Fibroblast of lung (primary cell): ENCODE results near the gene GNL2. TPM values are rescaled to one million over a fixed set of nuclear protein-coding genes. Genes with fewer than 3 reads are reported as not detected.

Experiments used
- DNase-seq, 2 donors: peaks; one replicate each; pipeline versions ENCODE4 v3.0.0 to v3.0.0-alpha.2; 2010; ENCODE audit warnings: low read depth in 2 of 2
- H2AFZ ChIP-seq: 2 replicates; pipeline ENCODE4 v1.5.1; 2012; ENCODE audit warnings: low read length, control low read depth, inconsistent platforms
- H3K27ac ChIP-seq: 2 replicates; pipeline ENCODE4 v1.5.1; 2011; ENCODE audit warnings: low read length, control low read depth; ENCODE audit not compliant: insufficient read depth
- H3K27me3 ChIP-seq: 2 replicates; pipeline ENCODE4 v1.5.1; 2011; ENCODE audit warnings: mild to moderate bottlenecking, low read length; ENCODE audit not compliant: control insufficient read depth, insufficient read depth
- H3K36me3 ChIP-seq: 2 replicates; pipeline ENCODE4 v1.5.1; 2011; ENCODE audit warnings: low read length; ENCODE audit not compliant: control insufficient read depth, insufficient read depth
- H3K4me1 ChIP-seq: 2 replicates; pipeline ENCODE4 v1.5.1; 2011; ENCODE audit warnings: low read length; ENCODE audit not compliant: control insufficient read depth, insufficient read depth; ENCODE audit errors: extremely low read depth
- H3K4me2 ChIP-seq: 2 replicates; pipeline ENCODE4 v1.5.1; 2011; ENCODE audit warnings: low read length, control low read depth; ENCODE audit not compliant: insufficient read depth; ENCODE audit errors: extremely low read depth
- H3K4me3 ChIP-seq, 4 experiments: fragments of 200-600 bp in 1 of 4; sonication (generic) in 1 of 4; replicated peaks in 1 of 4; 2 replicates each; pipeline ENCODE4 v1.5.1; 2011 to 2016; ENCODE audit warnings: low read length in 4 of 4, low read depth in 3 of 4, mild to moderate bottlenecking in 3 of 4, control low read depth in 2 of 4, inconsistent platforms in 1 of 4, mixed read lengths in 1 of 4; ENCODE audit not compliant: insufficient read depth in 1 of 4; ENCODE audit errors: control extremely low read depth in 1 of 4
- H3K79me2 ChIP-seq: 2 replicates; pipeline ENCODE4 v1.5.1; 2012; ENCODE audit warnings: mild to moderate bottlenecking, low read length, inconsistent platforms; ENCODE audit not compliant: control insufficient read depth, insufficient read depth
- H3K9ac ChIP-seq: 2 replicates; pipeline ENCODE4 v1.5.1; 2011; ENCODE audit warnings: mild to moderate bottlenecking, low read length, control low read depth; ENCODE audit not compliant: insufficient read depth
- H3K9me3 ChIP-seq: 2 replicates; pipeline ENCODE4 v1.5.1; 2012; ENCODE audit warnings: low read depth, low read length; ENCODE audit not compliant: control insufficient read depth, insufficient read depth
- H4K20me1 ChIP-seq: 2 replicates; pipeline ENCODE4 v1.5.1; 2011; ENCODE audit warnings: low read length; ENCODE audit not compliant: control insufficient read depth, insufficient read depth; ENCODE audit errors: extremely low read depth
- CTCF ChIP-seq, 2 donors: IDR thresholded peaks in 1 of 2; conservative IDR thresholded peaks in 1 of 2; 1 replicate in 1 of 2; 2 replicates in 1 of 2; pipeline ENCODE4 v1.5.1; 2011 to 2012; ENCODE audit warnings: low read length in 2 of 2, control low read depth in 1 of 2, inconsistent platforms in 1 of 2, low read depth in 1 of 2, mild to moderate bottlenecking in 1 of 2
- EZH2 ChIP-seq: IDR thresholded peaks from 2 replicates; pipeline ENCODE4 v1.5.1; 2012; ENCODE audit warnings: low read length, control low read depth, mild to moderate bottlenecking; ENCODE audit errors: missing control alignments
- polyA plus RNA-seq, 2 donors: library from polyadenylated mRNA; depleted of rRNA in 1 of 2; stranded (reverse) in 1 of 2; unstranded in 1 of 2; fragments of >200 nt; gene quantifications; 2 replicates each; pipeline ENCODE4 v1.2.1, GENCODE V29; 2011 to 2012; ENCODE audit warnings: missing spikeins in 1 of 2
- total RNA-seq: library from RNA; depleted of rRNA; stranded (reverse); fragments of >200 nt; gene quantifications from 2 replicates; pipeline ENCODE4 v1.2.1, GENCODE V29; 2014

GNL2 gene
- total and polyA plus RNA-seq, 2 donors (not counting 1 experiment from before 2014, with no cell fraction given), result 50.0 to 73.3 TPM

- no peak overlapping the region for H2AFZ ChIP-seq
- H3K79me2 ChIP-seq, result no peaks in the 10 kb centered on the region
- peak overlapping the region in 1 of 4 experiments; percentile 47 for H3K4me3 ChIP-seq
- no peak for DNase-seq
- TF ChIP-seq CTCF (conservative IDR thresholded peaks at IDR 0.05 in 1 of 2, IDR thresholded peaks at IDR 0.05 in 1 of 2; ENCODE audit: low read depth in 1 of 2, low read length in 2 of 2), result no peak
- peak; percentile 62 for TF ChIP-seq EZH2
- H3K4me1 ChIP-seq, result no peaks in the 10 kb centered on the region
- no peaks in the 10 kb centered on the region for H4K20me1 ChIP-seq
- no peaks in the 10 kb centered on the region for H3K9me3 ChIP-seq
- peaks cover 60% of the 10 kb centered on the region for H3K27me3 ChIP-seq
- H3K27ac ChIP-seq, result no peak overlapping the region
- H3K9ac ChIP-seq, result no peak overlapping the region
- no peaks in the 10 kb centered on the region for H3K36me3 ChIP-seq
- H3K4me2 ChIP-seq, result no peak overlapping the region
Observed at GRCh38 chr1:37633040-37633937, 37.6 kb upstream of the GNL2 start.

GRCh38 chr1:37631036-37631435 lies 35.3 kb upstream of the GNL2 start:
- Histone ChIP-seq H3K9ac (no peak overlapping the region), H3K9me3 (no peaks in the 10 kb centered on the region), H3K4me2 (no peak overlapping the region), H3K27ac (no peak overlapping the region), H3K27me3 (peaks cover 57% of the 10 kb centered on the region), H4K20me1 (no peaks in the 10 kb centered on the region), H3K36me3 (no peaks in the 10 kb centered on the region), H3K4me3 (no peak overlapping the region), H3K79me2 (no peaks in the 10 kb centered on the region), H3K4me1 (no peaks in the 10 kb centered on the region), H2AFZ (no peak overlapping the region)
- TF ChIP-seq EZH2 (no peak), CTCF (conservative IDR thresholded peaks at IDR 0.05 in 1 of 2, IDR thresholded peaks at IDR 0.05 in 1 of 2; ENCODE audit: low read depth in 1 of 2, low read length in 2 of 2) (no peak)
- no peak for DNase-seq

- no peak overlapping the region for H3K27ac ChIP-seq
- DNase-seq, result no peak
- H3K9me3 ChIP-seq, result no peaks in the 10 kb centered on the region
- H3K36me3 ChIP-seq, result no peaks in the 10 kb centered on the region
- H4K20me1 ChIP-seq, result no peaks in the 10 kb centered on the region
- H3K79me2 ChIP-seq, result no peaks in the 10 kb centered on the region
- peaks cover 52% of the 10 kb centered on the region for H3K27me3 ChIP-seq
- H3K4me3 ChIP-seq, result no peak overlapping the region
- no peak overlapping the region for H3K9ac ChIP-seq
- no peak for TF ChIP-seq EZH2
- TF ChIP-seq CTCF (conservative IDR thresholded peaks at IDR 0.05 in 1 of 2, IDR thresholded peaks at IDR 0.05 in 1 of 2; ENCODE audit: low read depth in 1 of 2, low read length in 2 of 2), result no peak
- no peak overlapping the region for H2AFZ ChIP-seq
- no peak overlapping the region for H3K4me2 ChIP-seq
- no peaks in the 10 kb centered on the region for H3K4me1 ChIP-seq
Observed at GRCh38 chr1:37630426-37631028, 34.8 kb upstream of the GNL2 start.
